GM12878 (cell line): ENCODE data around the gene SLC22A12.

Source experiments
- CTCF ChIP-seq, 3 experiments: IDR thresholded peaks in 2 of 3; conservative IDR thresholded peaks in 1 of 3; 2 replicates each; pipeline ENCODE4 v1.5.1; 2011; ENCODE audit warnings: low read depth in 3 of 3, low read length in 3 of 3, mild to moderate bottlenecking in 3 of 3, control low read depth in 2 of 3, moderate library complexity in 2 of 3, inconsistent platforms in 1 of 3, mixed read lengths in 1 of 3; ENCODE audit not compliant: control insufficient read depth in 2 of 3, insufficient read depth in 1 of 3; ENCODE audit errors: extremely low read depth in 1 of 3
- HDGF ChIP-seq: fragments of 450-650 bp; IDR thresholded peaks from 2 replicates; pipeline ENCODE4 v1.6.1; 2016; ENCODE audit warnings: antibody characterized with exemption
- REST ChIP-seq: IDR thresholded peaks from 2 replicates; pipeline ENCODE4 v1.6.1; 2012; ENCODE audit warnings: mild to moderate bottlenecking, low read depth, low read length
- SRF ChIP-seq, 2 experiments: IDR thresholded peaks; 2 replicates each; pipeline ENCODE4 v1.6.1; 2011; ENCODE audit warnings: low read depth in 2 of 2, low read length in 2 of 2, mild to moderate bottlenecking in 1 of 2, moderate library complexity in 1 of 2
- TCF12 ChIP-seq: IDR thresholded peaks from 2 replicates; pipeline ENCODE4 v1.6.1; 2011; ENCODE audit warnings: low read depth, mild to moderate bottlenecking, low read length

- no peak for TF ChIP-seq REST
- TF ChIP-seq CTCF (IDR thresholded peaks at IDR 0.05 in 2 of 3, conservative IDR thresholded peaks at IDR 0.05 in 1 of 3; ENCODE audit: control insufficient read depth in 2 of 3, extremely low read depth in 1 of 3, insufficient read depth in 1 of 3, low read depth in 3 of 3, low read length in 3 of 3): no peak
- no peak for TF ChIP-seq SRF (IDR thresholded peaks at IDR 0.05; ENCODE audit: low read depth in 2 of 2, low read length in 2 of 2)
- no peak for TF ChIP-seq TCF12
- no peak for TF ChIP-seq HDGF
Measured at GRCh38 chr11:64543818-64544217, 47.2 kb upstream of the SLC22A12 start.
